ENCODE measurements around the gene EPHB1. TPM values are rescaled to one million over a fixed set of nuclear protein-coding genes. Genes with fewer than 3 reads are reported as not detected.

Gene EPHB1
- total RNA-seq, 1 experiment from 2014 or later = 2.8 TPM

- Histone ChIP-seq H3K9ac (ENCODE audit: extremely low read depth, insufficient read length, low read length) (no peak overlapping the region), H3K79me1 (ENCODE audit: insufficient read depth, low read depth, low read length, poor library complexity, severe bottlenecking) (no peaks in the 10 kb centered on the region), H3K4me1 (ENCODE audit: insufficient read depth, low read length) (no peaks in the 10 kb centered on the region), H3K79me2 (ENCODE audit: insufficient read depth, low read length) (no peaks in the 10 kb centered on the region), H2BK5ac (ENCODE audit: insufficient read length, low read length) (no peak overlapping the region), H3K27me3 (ENCODE audit: insufficient read depth, low read length) (no peaks in the 10 kb centered on the region; the same call in 1 of the 2 replicates), H2BK20ac (ENCODE audit: low read depth, low read length, poor library complexity, severe bottlenecking) (no peak overlapping the region), H4K8ac (replicated peaks; ENCODE audit: insufficient read length, low read depth, low read length) (no peak overlapping the region), H3K23me2 (ENCODE audit: insufficient read length, low read depth, low read length, poor library complexity, severe bottlenecking) (no peaks in the 10 kb centered on the region), H2AFZ (ENCODE audit: low read length) (no peak overlapping the region), H2BK15ac (ENCODE audit: low read depth, low read length) (no peak overlapping the region), H3K18ac (ENCODE audit: insufficient read length, low read depth, low read length) (no peak overlapping the region), H2AK5ac (ENCODE audit: insufficient read length, low read length) (no peak overlapping the region), H4K91ac (ENCODE audit: insufficient read length, low read depth, low read length) (no peak overlapping the region), H3K4ac (ENCODE audit: low read depth, low read length) (no peak overlapping the region), H2BK120ac (ENCODE audit: low read depth, low read length, poor library complexity, severe bottlenecking) (no peak overlapping the region), H2BK12ac (ENCODE audit: insufficient read length, low read depth, low read length) (no peak overlapping the region), H4K20me1 (ENCODE audit: control insufficient read depth, insufficient read depth, insufficient read length) (no peaks in the 10 kb centered on the region), H4K5ac (ENCODE audit: insufficient read length, low read depth, low read length) (no peak overlapping the region), H3K4me2 (ENCODE audit: insufficient read depth, insufficient read length, low read length) (no peak overlapping the region), H3K27ac (ENCODE audit: insufficient read length, low read depth, low read length) (no peak overlapping the region), H3K56ac (ENCODE audit: insufficient read length, low read depth, low read length) (no peak overlapping the region), H3T11ph (ENCODE audit: low read length) (no peak overlapping the region), H3K23ac (ENCODE audit: insufficient read length, low read depth, low read length) (no peak overlapping the region), H3K14ac (ENCODE audit: insufficient read depth, low read length) (no peak overlapping the region), H3K9me3 (ENCODE audit: control insufficient read depth, low read depth, low read length) (no peaks in the 10 kb centered on the region)
- H3K9me3 Mint-ChIP-seq = no peaks in the 10 kb centered on the region
- peaks cover 0 to 1% of the 10 kb centered on the region in 2 experiments; a peak in 1 of 4 replicates for H3K4me1 Mint-ChIP-seq
- DNase-seq = no peak
- peaks cover under 1% of the 10 kb centered on the region; the same call in 1 of the 2 replicates for H3K27me3 Mint-ChIP-seq (ENCODE audit: low read depth)
- H3K36me3 Mint-ChIP-seq (ENCODE audit: insufficient read depth in 1 of 3, low read depth in 3 of 3) = no peaks in the 10 kb centered on the region
- no peak overlapping the region for H3K27ac Mint-ChIP-seq
- H3K4me3 Mint-ChIP-seq = no peak overlapping the region
- TF ChIP-seq, protein P1, sequence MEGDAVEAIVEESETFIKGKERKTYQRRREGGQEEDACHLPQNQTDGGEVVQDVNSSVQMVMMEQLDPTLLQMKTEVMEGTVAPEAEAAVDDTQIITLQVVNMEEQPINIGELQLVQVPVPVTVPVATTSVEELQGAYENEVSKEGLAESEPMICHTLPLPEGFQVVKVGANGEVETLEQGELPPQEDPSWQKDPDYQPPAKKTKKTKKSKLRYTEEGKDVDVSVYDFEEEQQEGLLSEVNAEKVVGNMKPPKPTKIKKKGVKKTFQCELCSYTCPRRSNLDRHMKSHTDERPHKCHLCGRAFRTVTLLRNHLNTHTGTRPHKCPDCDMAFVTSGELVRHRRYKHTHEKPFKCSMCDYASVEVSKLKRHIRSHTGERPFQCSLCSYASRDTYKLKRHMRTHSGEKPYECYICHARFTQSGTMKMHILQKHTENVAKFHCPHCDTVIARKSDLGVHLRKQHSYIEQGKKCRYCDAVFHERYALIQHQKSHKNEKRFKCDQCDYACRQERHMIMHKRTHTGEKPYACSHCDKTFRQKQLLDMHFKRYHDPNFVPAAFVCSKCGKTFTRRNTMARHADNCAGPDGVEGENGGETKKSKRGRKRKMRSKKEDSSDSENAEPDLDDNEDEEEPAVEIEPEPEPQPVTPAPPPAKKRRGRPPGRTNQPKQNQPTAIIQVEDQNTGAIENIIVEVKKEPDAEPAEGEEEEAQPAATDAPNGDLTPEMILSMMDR (conservative IDR thresholded peaks at IDR 0.05) = no peak
- no CpG with 5 or more reads among the region's 3 CpGs for WGBS (ENCODE audit: extremely low coverage, insufficient read length, low lambda C conversion rate)
Observed at GRCh38 chr3:135136361-135137100, 341.5 kb downstream of the EPHB1 start.

Data from H9 (cell line).